Activated CD8-positive, alpha-beta memory T cell treated with anti-CD3 and anti-CD28 coated beads, Interleukin-2, amount 50 U/mL, for 24 hours (primary cell): ENCODE results near the gene EFCAB13.

ENCODE experiments used
- DNase-seq: peaks from one replicate; pipeline ENCODE4 v3.0.0-alpha.2; 2020; ENCODE audit errors: extremely low read depth

The EFCAB13 gene

DNA sequence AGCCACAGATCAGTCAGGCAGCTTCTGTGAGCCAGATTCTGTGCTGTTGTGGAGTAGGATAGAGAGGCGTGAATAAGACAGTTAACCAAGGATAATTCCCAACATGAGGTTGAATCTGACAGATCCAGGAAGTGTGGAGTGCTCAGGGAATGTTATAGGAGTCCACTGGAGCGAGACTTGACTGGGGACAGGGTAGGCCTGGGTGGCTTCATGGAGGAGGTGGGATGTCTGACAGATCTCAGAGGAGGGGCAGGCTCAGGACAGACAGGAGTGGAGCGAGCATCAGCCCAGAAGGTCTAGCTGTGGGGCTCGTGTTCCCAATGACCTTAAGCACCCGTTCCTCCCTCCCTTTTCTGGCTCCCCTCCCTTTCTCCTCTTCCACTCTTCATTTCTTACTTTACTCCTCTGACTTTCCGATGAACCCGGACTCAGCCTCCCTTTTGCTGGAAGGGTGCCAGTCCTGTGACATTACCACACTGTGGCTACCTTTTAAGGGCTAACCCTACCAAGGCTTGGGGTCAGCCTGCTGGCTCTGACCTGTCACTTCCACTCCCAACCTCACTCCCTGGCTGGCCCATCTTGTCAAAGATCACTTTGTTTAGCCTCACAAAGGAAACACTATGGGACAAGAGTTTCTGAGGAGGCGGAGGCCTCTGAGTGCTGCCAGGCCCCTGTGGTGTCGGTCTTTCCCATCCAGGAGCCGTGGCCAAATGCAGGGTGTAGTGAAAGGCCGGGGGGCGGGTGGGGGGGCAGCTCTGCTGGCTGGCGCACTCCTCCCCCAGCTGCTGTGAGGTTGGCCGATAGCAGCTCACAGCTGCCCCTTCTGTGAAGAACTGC, 28.5 kb upstream of the EFCAB13 start:
- no peak for DNase-seq

DNA sequence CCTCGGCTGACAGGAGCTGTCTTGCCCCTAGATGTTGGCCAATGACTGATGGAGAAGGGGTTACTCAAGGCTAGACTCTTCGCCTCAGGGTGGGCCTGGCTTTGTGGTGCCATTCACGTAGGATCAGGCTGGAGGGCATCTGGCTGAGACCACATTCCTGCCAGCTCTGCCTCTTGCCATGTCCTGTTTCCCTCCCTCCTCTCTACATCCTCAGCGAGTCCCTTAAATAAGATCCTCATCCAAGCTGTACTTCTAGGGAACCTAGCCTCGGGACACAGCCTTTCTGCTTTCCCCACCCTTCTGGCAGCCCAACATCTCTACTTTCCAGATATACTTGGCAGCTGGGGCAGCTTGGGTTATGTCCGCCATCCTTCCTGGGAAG, 27.9 kb upstream of the EFCAB13 start:
- no peak for DNase-seq

DNA sequence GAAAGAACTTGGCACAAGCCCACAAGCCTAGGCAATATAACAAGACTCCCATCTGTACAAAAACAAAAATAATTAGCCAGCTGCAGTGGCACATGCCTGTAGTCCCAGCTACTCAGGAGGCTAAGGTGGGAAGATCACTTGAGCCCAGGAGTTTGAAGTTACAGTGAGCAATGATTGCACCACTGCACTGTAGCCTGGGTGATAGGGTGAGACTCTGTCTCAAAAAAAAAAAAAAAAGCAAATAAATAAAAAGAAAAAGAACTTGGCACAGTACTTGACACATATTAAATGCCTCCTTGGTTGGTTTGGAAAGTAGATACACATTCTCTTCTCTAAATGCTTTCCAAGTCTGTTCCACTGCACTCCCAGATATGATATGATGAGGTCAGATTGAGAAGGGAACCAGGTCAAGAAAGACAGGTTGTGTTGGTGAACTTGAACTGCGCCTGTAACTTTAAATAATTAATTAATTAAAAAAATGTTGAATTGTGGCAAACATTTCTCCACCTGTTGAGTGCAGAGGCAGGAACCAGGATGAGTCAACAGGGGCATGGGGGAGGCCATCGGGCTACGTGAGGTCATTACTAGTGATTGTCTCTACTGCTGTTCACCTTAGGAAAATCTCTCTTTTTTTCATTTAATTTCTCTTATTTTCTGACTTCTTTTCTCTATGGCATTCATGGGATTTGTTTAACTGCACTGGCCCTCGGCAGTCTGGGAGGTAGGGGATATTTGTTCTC, 25.9 kb upstream of the EFCAB13 start:
- DNase-seq = no peak

DNA sequence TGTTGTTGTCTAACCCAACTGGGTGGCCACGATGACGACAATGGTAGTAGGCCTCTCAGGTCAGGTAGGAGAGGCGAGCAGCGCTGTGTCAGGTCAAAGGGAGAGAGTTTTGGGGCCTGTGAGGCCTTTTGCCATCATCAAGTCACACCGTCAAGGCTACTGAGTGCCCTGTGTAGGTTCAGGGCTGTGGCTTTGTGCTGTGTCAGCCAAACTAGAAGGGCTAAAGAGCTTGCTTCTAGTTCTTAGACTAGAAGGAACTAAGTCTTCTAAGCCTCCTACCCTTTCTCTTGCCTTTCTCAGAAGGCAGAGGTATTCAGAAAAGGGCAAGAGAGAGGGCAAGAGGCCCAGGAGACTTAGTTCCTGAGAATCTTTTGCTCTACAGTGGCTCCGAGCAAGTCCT, 25.0 kb upstream of the EFCAB13 start:
- no peak for DNase-seq

DNA sequence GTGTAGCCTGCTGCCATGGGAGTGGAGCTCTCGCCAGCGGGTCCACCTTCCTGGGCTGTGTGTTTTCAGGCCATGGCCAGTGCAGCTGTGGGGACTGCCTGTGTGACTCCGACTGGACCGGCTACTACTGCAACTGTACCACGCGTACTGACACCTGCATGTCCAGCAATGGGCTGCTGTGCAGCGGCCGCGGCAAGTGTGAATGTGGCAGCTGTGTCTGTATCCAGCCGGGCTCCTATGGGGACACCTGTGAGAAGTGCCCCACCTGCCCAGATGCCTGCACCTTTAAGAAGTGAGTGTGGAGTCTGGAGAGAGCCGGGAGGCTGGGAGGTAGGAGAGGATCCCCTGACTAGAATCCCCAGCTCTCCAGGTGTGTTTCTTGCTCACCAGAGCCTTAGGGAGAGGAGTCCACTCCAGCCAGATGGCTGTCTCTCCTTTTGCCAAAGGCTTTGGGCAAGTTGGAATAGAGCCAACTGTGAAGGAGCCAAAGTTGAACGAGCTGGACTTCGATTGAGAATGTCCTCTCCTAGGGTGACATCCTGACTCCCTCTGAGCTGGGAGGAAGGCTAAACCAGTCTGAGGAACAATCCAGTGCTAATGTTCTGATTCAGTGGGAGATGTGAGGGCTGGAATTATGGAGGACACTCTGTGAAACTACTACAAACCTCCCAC, 24.4 kb upstream of the EFCAB13 start:
- DNase-seq = no peak

DNA sequence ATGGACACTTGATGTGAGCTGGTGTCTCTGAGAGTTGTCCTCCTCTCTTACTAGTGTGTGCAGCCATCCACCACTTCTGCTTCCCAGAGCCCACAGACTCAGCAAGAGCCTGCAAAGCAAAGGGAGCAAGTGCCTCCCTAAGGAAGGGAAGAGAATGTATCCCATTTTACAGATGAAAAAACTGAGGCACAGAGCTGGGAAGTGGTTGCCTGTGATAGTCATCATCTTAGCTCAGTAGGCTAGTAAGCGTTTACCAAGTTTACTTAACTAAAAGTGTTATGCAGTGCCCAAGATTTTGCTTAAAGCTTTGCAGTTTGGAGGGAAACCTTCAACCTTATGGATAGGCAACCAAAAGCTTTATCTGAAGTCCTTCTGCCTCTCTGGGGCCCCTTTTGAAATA, 23.0 kb upstream of the EFCAB13 start:
- no peak for DNase-seq

DNA sequence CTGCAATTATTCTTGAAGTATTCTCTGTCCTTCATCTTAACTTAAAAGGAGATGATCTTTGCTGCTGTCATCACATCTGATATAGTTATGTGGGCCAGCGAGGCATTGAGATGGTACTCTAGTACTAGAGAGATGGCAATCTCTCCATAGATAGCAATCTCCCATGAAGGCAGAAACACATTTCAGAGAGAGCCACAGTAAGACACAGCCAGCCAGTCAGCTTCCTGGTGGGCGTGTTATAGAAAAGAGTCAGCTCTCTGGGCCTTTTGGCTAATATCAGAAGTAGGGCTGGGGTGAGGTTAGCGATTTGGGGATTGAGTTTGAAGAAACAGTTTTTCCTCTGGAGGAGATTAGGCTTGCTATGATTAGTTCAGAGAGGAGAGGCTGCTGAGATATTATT, 22.6 kb upstream of the EFCAB13 start:
- DNase-seq = no peak

DNA sequence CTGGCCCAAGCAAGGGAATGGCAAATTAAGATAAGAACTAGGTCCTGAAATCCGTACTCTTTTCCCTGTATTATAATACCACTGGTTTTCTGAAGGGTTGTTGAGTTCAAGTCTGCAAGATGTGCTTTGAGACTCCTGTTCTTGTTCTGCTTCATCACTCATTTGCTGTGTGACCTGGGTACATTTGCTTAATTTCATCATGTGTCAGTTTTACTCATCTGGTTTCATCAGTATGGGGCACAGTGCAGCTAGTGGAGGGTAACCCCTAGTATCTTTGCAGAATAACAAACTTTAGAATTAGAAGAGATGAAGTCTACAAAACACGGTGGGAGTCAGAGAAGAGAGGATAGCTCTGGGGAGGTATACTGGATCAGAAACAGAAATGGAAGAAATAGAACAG, 21.9 kb upstream of the EFCAB13 start:
- DNase-seq = no peak

DNA sequence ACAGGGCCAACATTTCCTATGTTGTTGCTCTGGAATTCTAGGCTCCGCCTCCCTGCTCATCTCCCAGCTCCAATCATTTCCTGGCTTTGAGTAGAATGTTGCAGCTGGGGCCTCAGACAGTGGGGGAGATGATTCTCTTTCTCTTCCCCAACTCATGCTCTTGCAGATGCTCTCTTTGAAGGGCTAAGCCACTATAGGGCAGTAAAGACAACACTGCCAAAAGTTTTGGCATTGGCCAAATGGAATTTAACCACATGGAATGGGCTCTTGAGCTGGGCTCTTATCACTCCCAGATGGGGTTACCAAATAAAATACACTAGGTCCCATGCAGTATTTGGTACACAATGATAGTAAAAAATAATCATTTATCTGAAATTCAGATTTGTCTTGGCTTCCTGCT, 19.6 kb upstream of the EFCAB13 start:
- DNase-seq = no peak

DNA sequence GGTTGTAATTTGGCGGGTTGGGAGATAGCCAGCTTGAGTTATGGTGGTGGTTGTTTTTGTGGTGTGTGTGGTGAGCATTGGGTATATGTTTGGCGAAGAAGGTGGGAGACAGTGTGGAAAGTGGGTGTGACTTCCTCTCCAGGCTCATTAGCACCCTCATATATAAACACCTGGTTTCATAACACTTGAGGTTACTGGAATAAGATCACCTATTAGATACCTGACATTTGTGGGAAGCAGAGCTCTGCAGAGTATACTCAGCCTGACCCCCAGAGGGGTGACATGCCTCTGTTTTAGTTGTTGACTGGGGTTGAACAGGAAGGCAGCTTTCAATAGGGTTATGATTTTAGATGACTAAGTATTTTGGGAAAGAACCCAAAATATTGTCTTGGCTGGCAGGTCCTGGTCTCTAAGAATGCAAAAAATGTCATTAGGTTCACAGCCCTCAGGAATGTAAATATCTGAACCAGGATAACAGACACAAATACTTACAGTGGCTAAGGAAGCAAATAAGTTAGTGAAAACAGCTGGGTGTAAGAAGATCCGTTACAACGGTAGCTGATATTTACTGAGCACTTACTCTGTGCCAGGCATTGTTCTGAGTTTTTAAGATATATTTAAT, 18.3 kb upstream of the EFCAB13 start:
- no peak for DNase-seq

DNA sequence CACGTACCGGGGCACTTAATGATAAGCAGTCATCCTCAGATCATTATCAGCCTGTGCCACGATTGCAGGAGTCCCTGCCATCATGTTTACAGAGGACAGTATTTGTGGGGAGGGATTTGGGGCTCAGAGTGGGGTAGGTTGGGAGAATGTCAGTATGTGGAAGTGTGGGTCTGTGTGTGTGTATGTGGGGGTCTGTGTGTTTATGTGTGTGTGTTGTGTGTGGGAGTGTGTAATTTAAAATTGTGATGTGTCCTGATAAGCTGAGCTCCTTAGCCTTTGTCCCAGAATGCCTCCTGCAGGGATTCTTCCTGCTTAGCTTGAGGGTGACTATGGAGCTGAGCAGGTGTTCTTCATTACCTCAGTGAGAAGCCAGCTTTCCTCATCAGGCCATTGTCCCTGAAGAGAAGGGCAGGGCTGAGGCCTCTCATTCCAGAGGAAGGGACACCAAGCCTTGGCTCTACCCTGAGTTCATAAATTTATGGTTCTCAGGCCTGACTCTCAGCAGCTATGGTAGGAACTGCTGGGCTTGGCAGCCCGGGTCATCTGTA, 13.5 kb upstream of the EFCAB13 start:
- DNase-seq = no peak

DNA sequence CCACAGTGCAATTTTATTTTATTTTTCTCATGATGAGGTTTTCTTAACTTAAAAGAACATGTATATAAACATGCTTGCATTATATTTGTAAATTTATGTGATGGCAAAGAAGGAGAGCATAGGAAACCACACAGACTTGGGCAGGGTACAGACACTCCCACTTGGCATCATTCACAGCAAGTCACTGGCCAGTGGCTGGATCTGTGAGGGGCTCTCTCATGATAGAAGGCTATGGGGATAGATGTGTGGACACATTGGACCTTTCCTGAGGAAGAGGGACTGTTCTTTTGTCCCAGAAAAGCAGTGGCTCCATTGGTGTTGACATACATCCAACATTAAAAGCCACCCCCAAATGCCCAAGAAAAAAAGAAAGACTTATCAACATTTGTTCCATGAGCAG, 12.3 kb upstream of the EFCAB13 start:
- DNase-seq = no peak

DNA sequence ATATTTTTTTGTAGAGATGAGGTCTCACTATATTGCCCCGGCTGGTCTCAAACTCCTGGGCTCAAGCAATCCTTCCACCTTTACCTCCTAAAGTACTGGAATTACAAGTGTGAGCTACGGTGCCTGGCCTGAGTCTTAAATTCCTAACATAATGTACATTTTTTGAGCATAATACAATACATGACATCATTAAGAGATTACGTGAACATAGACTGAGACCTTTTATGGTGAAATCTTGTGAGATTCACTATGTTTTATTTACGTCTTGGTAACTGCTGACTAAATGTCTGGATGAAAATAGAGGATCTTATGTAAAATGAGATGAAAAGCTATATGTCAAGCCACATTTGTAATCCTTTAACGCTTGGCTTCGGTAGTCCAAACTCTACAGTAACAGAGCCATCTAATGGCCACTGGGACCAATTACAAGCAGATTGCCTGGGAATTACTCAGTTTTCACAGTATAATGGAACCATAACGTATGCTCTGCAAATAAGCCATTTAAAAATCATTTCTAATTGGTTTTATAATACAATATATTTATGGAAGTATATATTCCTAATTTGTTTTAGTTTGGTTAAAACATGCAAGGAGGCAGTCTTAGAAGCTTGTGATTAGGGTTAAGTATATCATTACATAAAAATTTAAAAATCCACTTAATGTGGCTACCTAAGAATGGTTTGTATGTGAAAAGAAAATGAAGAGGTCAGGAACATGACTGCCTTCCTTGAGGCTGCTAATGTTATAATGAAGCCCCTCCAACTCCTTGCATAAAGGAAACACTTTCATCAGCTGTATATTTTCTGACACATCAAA, 8.1 kb upstream of the EFCAB13 start:
- DNase-seq = no peak

DNA sequence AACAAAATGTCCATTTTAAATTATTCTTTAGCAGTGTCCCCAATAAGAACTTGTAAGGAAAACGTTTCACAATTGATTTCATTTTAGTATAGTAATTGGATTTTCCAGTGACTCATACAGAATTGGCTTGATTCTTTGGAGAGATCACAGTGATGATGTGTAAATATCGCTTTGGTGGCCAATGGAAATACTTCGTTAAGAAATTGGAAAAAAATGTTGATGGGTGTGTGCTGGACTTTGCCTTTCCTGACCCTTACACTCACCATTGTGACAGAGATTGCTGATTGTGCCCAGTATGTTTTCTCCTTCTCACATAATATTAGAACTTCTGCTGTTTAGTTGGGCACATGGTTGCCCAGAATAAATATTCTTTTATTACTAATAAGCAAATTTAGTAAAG, 7.4 kb upstream of the EFCAB13 start:
- DNase-seq = no peak

DNA sequence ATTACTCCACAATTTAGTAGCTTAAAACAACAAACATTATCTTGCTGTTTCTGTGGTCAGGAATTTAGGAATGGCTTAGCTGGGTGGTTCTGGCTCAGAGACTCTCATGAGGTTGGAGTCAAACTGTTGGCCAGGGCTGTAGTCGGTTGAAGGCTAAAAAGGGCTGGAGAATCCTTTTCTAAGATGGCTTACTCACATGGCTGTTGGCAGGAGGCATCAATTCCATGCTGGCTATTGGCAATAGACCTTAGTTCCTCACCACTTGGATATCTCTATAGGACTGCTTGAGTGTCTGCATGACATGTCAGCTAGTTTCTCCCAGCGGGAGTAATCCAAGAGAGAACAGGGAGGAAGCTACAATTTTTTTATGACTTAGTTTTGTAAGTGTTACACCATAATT, 6.6 kb upstream of the EFCAB13 start:
- DNase-seq = no peak

DNA sequence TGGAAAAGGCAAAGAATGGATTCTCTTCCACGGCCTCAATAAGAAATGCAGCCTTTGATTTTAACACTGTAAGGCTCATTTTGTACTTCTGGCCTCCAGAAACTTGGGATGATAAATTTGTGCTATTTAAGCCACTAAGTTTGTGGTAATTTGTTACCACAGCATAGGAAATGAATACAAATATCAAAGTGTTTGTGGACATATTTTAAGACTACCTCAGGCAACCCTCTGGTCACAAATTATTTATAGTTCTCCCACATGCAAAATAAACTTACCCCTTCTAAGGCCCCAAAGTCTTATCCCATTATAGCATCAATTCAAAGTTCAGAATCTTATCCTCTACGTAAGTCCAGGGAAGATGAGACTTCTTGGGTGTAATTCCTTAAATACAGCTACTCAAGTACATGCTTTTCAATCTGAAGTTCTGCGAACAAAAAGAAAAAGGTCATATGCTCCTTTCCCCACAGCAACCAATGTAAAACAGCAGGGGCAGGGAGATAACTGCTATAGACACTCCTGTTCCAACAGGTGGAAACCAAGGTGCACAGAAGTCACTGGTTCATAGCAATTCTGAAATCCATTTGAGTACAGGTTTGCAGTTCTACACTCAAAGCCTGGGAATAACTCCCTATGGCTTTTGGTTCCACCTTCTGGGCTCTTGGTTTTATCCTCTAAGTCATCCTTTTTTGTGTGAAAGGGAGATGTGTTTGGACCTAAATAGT, 5.4 kb upstream of the EFCAB13 start:
- no peak for DNase-seq

DNA sequence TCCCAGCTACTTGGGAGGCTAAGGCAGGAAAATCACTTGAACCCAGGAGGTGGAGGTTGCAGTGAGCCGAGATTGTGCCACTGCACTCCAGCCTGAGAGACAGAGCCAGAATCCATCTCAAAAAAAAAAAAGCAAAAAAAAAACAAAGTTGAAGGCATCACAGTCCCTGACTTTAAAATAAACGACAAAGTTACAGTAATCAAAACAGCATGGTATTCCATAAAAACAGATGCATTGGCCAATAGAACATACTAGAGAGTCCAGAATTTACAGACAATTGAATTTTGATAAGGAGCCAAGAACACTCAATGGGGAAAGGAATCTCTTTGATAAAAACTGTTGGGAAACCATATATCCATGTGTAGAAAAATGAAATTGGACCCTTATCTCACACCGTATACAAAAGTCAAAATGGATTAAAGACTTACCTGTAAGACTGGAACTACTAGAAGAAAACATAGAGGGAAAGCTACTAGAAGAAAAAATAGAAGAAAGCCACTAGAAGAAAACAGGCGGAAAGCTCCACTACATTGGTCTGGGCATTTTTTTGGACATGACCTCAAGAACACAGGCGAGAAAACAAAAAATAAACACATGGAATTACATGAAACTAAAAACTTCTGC, 2.8 kb upstream of the EFCAB13 start:
- no peak for DNase-seq

DNA sequence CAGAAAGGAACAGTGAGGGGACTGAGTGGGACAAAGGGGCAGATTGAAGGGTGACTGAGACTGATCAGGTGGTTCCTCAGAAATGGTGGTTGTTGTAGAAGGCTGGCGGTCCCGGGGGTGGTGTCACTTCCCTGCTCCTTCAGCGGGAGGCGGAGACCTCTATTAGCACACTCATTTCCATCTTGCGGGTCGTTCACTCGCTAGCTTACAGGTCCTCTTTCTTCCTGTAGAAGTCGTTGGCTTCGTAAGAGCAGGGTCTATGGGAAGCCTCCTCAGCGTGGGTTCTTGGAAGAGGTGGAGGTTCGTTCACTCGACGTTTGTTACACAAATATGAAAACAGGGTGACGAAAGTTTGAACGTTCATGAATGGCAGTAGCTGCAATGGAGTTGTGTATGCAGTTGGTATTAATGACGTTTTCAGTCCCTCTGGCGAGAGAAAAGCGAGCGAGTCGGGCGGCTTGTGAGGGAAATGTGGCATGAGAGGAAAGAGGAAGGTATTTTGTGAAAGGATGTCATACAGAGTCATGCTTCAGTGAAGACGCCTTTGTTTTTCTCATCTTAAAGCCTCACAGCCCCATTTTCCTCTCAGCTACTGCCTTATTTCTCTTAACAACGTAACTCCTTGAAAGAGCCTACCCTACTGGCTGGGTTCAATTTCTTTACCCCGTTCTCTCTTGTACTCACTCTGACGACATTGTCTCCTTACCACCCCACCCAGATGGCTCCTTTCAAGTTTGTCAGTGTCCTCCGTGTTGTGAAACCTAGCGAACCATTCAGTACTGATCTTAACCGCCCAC, 667 bp downstream of the EFCAB13 start:
- no peak for DNase-seq

DNA sequence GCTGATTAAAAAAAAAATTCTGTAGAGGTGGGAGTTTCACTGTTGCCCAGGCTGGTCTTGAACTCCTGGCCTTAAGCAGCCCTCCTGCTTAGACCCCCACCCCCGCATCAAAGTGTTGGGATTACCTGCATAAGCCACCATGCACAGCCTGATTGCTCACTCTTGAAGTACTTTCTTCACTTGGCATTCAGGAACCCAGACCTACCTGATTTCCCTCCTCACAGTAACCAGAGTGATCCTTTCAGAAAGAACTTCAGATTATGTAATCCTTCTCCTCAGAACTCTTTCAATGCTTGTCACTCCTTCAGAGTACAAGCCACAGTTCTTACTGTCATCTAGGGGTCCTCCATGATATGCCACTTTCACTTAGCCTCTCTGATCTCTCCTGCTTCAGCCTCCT, 1.4 kb downstream of the EFCAB13 start:
- no peak for DNase-seq
